Measurements from ENCODE around the gene OPA1. TPM values are rescaled to one million over a fixed set of nuclear protein-coding genes. Genes with fewer than 3 reads are reported as not detected.

Gene OPA1
- total and polyA plus RNA-seq, 2 experiments from 2014 or later, result 29.0 to 42.2 TPM

DNA sequence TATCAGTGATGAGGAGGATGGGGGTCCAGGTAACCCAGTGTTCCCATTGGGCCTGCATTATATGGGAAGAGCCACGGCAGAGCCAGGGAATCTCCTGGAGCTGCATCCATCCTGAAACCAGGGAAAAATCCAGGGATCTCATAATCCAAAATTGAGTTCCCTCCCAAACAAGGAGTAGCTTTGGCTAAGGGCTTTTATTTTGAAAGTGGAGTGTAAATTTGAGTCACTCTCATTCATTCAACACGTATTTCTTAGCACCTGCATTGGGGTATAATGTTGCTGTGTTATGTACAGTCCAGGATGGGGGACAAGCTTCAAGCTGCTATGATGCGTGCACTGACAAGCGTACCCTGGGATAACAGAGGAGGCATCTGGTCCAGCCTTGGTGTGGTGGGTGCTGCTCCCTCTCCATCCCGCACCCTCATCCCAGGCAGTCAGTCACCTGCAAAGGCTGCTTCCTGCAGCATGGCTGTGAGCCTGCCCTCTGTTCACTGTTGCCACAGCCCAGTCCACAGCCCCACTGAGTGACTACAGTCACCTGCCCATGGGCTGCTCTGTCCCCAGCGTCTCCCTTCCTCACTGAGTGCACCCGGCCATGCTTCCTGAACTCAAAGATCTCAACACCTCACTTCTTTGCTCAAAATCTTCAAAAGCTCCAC lies 135.6 kb downstream of the OPA1 start:
- H3K4me3 ChIP-seq, result no peak overlapping the region
- H2AFZ ChIP-seq, result no peak overlapping the region
- H3K4me1 ChIP-seq (ENCODE audit: insufficient read depth), result peaks cover 11% of the 10 kb centered on the region
- H3K9me3 ChIP-seq (ENCODE audit: low read depth), result no peaks in the 10 kb centered on the region
- in situ Hi-C loops (cut with MboI), result no loop called here
- H3K9ac ChIP-seq, result no peak overlapping the region
- H3K27ac ChIP-seq, result no peak overlapping the region
- no peak overlapping the region for H3K4me2 ChIP-seq (ENCODE audit: unreplicated experiment)
- WGBS, 2 experiments (ENCODE audit: low coverage in 1 of 2, low lambda C conversion rate in 2 of 2, missing lambda C conversion rate in 2 of 2), result 85 to 87% methylated on average over 6 to 7 of the region's 7 CpGs
- no peaks in the 10 kb centered on the region for H3K79me2 ChIP-seq (ENCODE audit: insufficient read depth)
- H4K20me1 ChIP-seq (ENCODE audit: insufficient read depth), result no peaks in the 10 kb centered on the region
- TF ChIP-seq EZH2phosphoT487 (IDR thresholded peaks at IDR 0.05; ENCODE audit: insufficient read depth, low read depth), result no peak
- TF ChIP-seq EZH2 (IDR thresholded peaks at IDR 0.05; ENCODE audit: insufficient read depth, poor library complexity, severe bottlenecking), result no peak
- DNase-seq, result no peak
- H3K27me3 ChIP-seq (replicated peaks; ENCODE audit: insufficient read depth), result no peaks in the 10 kb centered on the region; the same call in 1 of the 2 replicates
- no peaks in the 10 kb centered on the region for H3K36me3 ChIP-seq (ENCODE audit: low read depth)
- H3K9me2 ChIP-seq (ENCODE audit: insufficient read depth), result no peaks in the 10 kb centered on the region
- H3F3A ChIP-seq (ENCODE audit: insufficient read depth), result no peaks in the 10 kb centered on the region

DNA sequence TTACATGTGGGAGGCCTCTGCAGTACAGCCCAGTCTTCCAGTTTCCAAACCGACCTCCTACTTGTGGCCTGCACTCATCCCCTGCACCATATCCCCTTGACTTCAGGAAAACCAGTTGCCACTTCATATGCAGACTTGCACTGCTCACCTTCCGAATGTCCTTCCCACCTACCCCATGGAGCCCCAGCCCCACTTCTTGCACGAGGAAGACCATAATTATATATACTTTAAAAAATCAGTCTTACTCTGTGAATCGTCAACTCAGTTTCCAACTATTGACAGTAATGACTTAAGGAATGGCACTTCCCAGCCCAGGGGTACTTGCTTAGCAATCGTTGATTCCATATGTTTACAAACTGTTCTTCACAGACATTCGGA lies 136.1 kb downstream of the OPA1 start:
- H3K9me2 ChIP-seq (ENCODE audit: insufficient read depth), result no peaks in the 10 kb centered on the region
- no peaks in the 10 kb centered on the region for H4K20me1 ChIP-seq (ENCODE audit: insufficient read depth)
- H3K27me3 ChIP-seq (replicated peaks; ENCODE audit: insufficient read depth), result no peaks in the 10 kb centered on the region; the same call in 1 of the 2 replicates
- H3K4me2 ChIP-seq (ENCODE audit: unreplicated experiment), result no peak overlapping the region
- no peak overlapping the region for H2AFZ ChIP-seq
- in situ Hi-C loops (cut with MboI), result no loop called here
- 53 to 54% methylated on average over 6 of the region's 6 CpGs for WGBS, 2 experiments (ENCODE audit: low coverage in 1 of 2, low lambda C conversion rate in 2 of 2, missing lambda C conversion rate in 2 of 2)
- peaks cover 11% of the 10 kb centered on the region for H3K4me1 ChIP-seq (ENCODE audit: insufficient read depth)
- no peak overlapping the region for H3K27ac ChIP-seq
- H3K36me3 ChIP-seq (ENCODE audit: low read depth), result no peaks in the 10 kb centered on the region
- no peak for DNase-seq
- H3K79me2 ChIP-seq (ENCODE audit: insufficient read depth), result no peaks in the 10 kb centered on the region
- no peak overlapping the region for H3K4me3 ChIP-seq
- no peaks in the 10 kb centered on the region for H3K9me3 ChIP-seq (ENCODE audit: low read depth)
- no peaks in the 10 kb centered on the region for H3F3A ChIP-seq (ENCODE audit: insufficient read depth)
- H3K9ac ChIP-seq, result no peak overlapping the region
- TF ChIP-seq EZH2phosphoT487 (IDR thresholded peaks at IDR 0.05; ENCODE audit: insufficient read depth, low read depth) (no peak), EZH2 (IDR thresholded peaks at IDR 0.05; ENCODE audit: insufficient read depth, poor library complexity, severe bottlenecking) (no peak)

DNA sequence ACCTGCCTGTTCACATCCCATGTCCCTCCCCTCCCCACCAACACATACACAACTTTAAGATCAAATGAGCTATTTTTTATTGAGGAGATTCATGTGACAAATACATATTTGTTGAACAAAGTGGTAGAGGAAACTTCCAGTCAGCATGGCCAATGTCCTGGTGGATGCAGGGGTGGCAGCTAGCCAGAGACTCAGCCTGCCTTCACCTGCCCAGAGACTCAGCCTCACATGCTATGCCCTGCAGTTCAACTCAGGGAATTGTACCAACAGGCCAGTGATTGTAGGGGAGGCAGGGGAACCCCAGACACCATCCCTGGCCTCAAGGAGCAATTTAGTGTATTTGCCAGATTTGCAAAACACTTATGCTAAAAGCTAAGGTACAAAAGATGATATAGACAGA lies 136.6 kb downstream of the OPA1 start:
- no peaks in the 10 kb centered on the region for H3K9me3 ChIP-seq (ENCODE audit: low read depth)
- no peaks in the 10 kb centered on the region for H3F3A ChIP-seq (ENCODE audit: insufficient read depth)
- TF ChIP-seq EZH2phosphoT487 (IDR thresholded peaks at IDR 0.05; ENCODE audit: insufficient read depth, low read depth) (no peak), EZH2 (IDR thresholded peaks at IDR 0.05; ENCODE audit: insufficient read depth, poor library complexity, severe bottlenecking) (no peak)
- in situ Hi-C loops (cut with MboI), result no loop called here
- H3K4me1 ChIP-seq (ENCODE audit: insufficient read depth), result peaks cover 11% of the 10 kb centered on the region
- no peak overlapping the region for H3K9ac ChIP-seq
- H3K79me2 ChIP-seq (ENCODE audit: insufficient read depth), result no peaks in the 10 kb centered on the region
- no peak overlapping the region for H2AFZ ChIP-seq
- H3K27me3 ChIP-seq (replicated peaks; ENCODE audit: insufficient read depth), result no peaks in the 10 kb centered on the region; the same call in 1 of the 2 replicates
- no peak for DNase-seq
- no peaks in the 10 kb centered on the region for H3K9me2 ChIP-seq (ENCODE audit: insufficient read depth)
- no peak overlapping the region for H3K4me3 ChIP-seq
- no peak overlapping the region for H3K4me2 ChIP-seq (ENCODE audit: unreplicated experiment)
- no peaks in the 10 kb centered on the region for H4K20me1 ChIP-seq (ENCODE audit: insufficient read depth)
- H3K36me3 ChIP-seq (ENCODE audit: low read depth), result no peaks in the 10 kb centered on the region
- H3K27ac ChIP-seq, result no peak overlapping the region

DNA sequence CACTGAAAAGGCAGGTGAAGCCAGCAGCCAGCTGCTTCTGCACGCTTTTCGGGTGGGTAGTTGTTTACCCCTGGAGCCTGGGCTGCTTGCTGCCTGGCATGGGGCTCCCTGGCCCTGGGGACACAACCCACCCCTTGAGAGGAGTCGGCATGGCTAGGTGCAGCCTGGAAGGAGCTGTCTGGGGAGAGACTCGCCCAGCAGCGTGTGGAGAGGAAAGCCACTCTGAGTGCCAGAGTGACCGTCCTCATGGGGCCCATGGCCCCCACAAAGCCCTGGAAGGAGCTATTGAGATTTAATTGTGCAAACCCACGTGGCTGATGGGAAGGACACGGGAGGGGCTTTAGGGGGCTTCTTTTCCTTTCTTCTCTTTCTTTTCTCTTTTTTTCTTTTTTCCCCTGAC lies 137.5 kb downstream of the OPA1 start:
- no peaks in the 10 kb centered on the region for H4K20me1 ChIP-seq (ENCODE audit: insufficient read depth)
- H3F3A ChIP-seq (ENCODE audit: insufficient read depth), result no peaks in the 10 kb centered on the region
- H3K79me2 ChIP-seq (ENCODE audit: insufficient read depth), result no peaks in the 10 kb centered on the region
- no peaks in the 10 kb centered on the region for H3K36me3 ChIP-seq (ENCODE audit: low read depth)
- no peak overlapping the region for H3K4me2 ChIP-seq (ENCODE audit: unreplicated experiment)
- no peak overlapping the region for H3K27ac ChIP-seq
- no peaks in the 10 kb centered on the region for H3K9me3 ChIP-seq (ENCODE audit: low read depth)
- H3K4me1 ChIP-seq (ENCODE audit: insufficient read depth), result peaks cover 11% of the 10 kb centered on the region
- no peak overlapping the region for H3K4me3 ChIP-seq
- H3K9me2 ChIP-seq (ENCODE audit: insufficient read depth), result no peaks in the 10 kb centered on the region
- no peak for TF ChIP-seq EZH2 (IDR thresholded peaks at IDR 0.05; ENCODE audit: insufficient read depth, poor library complexity, severe bottlenecking)
- TF ChIP-seq EZH2phosphoT487 (IDR thresholded peaks at IDR 0.05; ENCODE audit: insufficient read depth, low read depth), result no peak
- no peak overlapping the region for H3K9ac ChIP-seq
- no peak for DNase-seq
- in situ Hi-C loops (cut with MboI), result no loop called here
- no peaks in the 10 kb centered on the region; the same call in 1 of the 2 replicates for H3K27me3 ChIP-seq (replicated peaks; ENCODE audit: insufficient read depth)
- no peak overlapping the region for H2AFZ ChIP-seq
- 59 to 64% methylated on average over 8 of the region's 8 CpGs for WGBS, 2 experiments (ENCODE audit: low coverage in 1 of 2, low lambda C conversion rate in 2 of 2, missing lambda C conversion rate in 2 of 2)
